Stimulated activated CD4-positive, alpha-beta T cell treated with anti-CD3 and anti-CD28 coated beads, Interleukin-15, amount 100 ng/mL, for 24 hours (primary cell): ENCODE data around the gene UNC93A.
"Not testable (repeated sequence)": the region's sequence is repeated elsewhere in the genome, so short reads cannot be mapped to it uniquely, and the experiment has no call there.

ENCODE experiments used
- DNase-seq: peaks from one replicate; pipeline ENCODE4 v3.0.0-alpha.2; 2020

UNC93A gene

DNA sequence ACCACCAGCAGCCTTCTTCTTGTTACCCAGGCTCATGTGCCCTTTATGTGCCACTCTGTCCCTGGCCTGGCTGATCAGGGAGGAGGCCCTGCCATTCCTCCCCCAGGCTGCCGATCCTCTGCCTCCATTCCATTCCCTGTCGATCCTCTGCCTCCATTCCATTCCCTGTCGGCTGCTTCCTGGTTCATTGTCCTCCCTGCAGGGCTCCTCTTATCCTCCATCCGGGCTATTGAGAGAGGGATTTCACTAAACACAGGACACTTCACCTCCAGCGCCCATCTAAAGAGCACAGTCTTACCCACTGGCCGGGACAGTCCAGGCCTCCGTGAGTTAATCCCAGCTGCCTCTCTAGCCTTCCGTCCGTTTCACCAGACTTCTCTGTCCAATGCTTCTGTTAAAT, 26.1 kb downstream of the UNC93A start:
- no peak for DNase-seq

DNA sequence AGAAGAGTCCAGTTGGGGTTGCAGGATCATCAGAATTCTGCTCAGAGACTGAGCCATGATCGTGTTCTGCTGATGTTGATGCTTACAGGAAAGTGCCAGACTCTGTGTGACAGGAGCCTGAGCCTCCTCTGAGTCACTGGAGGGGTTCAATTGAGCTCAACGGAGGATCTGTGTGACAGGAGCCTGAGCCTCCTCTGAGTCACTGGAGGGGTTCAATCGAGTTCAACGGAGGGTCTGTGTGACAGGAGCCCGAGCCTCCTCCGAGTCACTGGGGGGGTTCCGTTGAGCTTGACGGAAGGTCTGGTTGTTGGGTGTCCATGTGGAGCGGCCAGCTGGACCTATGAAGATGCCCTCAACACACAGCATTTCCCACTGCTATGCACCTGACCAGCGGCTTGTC, 27.2 kb downstream of the UNC93A start:
- DNase-seq: not testable (repeated sequence)

DNA sequence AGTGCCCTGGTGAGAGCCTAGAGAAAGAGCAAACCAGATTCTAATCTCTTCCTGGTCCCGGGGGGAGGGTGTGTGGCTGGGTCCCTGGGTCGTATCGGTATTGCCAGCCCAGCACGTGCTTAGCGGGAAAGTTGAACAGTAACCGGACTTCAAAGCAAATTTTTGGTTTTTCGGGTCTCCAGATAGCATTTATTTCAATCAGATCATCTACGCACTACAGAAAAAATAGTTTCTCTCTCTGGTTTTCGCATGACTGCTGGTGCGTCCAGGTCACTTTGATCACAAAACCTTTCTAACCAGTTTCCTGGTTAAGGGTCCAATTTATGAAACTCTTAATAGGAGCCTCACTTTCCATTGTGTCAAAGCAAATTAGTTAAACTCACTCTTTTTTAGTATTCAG, 27.7 kb downstream of the UNC93A start:
- DNase-seq: not testable (repeated sequence)

DNA sequence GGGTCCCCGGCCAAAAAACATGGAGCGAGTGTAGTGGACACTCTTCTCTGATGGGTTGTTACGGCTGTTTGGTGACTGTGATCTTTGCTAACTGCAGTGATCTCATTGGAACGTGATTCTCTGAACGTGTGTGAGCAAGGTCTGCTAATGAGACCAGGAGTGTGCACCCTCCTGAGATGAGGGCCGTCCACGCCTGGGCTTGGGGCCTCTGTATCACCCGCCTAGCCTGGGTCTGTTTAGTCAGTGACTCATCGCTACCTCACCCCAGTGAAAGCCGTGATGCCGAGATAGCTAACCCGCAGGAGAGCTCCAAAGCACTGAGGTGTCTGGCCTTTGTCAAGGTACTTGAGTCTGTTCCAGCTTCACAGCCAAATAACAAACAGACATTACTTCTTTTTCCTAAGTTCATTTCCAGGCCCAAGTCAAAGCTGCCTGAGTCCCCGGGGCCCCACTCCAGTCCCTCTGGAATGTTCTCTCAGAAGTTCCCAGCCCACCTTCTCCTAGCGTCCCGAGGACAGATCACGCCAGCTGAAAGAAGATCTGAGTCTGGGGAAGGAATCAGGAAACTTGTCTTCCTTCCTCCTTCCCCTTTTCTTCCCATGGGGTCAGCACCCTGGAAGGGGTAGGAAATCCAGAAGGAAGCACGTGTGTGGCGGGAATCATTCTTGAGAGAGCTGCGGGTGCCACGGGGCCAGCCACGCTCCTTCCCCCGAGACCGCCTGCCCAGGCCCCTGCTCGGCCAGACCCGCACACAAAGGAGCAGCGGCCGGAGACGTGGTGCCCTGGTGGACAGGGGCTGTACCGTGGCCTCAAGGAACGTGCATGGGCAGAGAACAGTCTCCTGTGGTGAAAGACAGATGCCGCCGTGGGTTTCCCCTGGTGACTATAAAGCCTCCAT, 29.0 kb downstream of the UNC93A start:
- not testable (repeated sequence) for DNase-seq

DNA sequence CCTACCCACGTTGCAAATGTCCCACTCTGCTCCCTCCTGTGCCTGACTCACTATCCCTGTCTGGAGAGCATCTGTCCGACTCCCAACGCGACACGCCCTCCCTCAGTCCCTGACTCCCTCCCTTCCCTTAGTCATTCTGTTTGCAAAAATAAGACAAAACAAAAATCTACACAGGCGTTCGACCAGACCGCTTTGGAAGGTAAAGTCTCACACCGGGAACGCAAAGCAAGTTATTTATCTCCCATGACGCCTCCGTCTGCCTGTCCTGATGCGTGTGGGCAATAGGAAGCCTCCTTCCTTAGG, 29.6 kb downstream of the UNC93A start:
- DNase-seq: not testable (repeated sequence)

DNA sequence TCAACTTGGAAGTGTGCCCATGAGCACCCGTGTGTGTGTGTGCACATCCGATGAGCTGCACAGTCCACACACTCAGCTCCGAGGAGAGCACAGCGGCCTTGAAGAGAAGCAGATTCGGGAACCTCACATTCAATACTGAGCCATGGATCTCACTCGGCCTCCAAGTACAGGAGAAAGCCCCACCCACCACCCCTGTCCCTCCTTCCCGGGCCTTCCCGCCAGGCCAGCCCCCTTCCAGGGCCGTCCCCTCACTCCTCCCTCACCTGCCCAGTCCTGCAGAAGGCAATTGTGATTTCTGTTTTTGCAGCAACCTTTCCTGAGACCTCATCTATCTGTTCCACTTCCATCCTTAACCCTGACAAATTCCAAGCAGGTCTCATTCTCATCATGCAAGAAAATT, 30.1 kb downstream of the UNC93A start:
- not testable (repeated sequence) for DNase-seq

DNA sequence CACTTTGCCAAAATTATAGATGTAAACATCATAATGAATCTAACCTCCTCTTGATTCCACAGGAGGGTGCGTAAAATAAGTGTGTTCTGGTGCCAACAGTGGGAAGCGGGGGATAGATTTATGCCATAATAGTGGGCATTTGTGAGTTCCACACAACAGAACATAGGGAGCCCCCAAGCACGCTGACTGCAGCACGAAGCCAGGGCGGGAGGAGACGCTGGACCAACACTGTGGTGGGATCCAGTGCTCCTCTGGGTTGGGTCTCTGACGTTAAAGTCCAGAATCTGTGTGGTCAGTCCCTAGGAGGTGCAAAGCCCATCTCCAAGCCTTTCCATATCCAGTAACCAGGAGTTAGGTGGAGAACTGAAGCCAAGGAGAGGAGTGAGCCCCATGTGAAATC, 32.0 kb downstream of the UNC93A start:
- no peak for DNase-seq

DNA sequence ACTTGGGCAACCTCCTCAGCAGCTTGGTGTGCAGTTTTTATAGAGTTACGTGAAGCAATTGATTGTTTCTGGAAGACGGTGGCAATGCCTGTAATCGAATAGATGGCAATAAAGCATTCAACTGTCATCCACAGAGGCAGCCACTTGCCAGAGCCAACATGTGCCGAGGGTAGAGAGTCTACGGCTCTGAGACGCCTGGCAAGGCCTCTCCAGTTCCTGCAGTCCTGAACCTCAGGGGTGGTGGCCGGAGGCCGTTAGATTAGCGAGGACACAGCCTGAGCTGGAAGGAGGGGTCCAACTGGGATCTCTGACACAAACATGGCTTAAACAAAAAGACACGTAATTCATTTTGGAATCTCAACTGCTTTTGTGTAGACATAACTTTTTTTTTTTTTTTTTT, 33.0 kb downstream of the UNC93A start:
- no peak for DNase-seq

DNA sequence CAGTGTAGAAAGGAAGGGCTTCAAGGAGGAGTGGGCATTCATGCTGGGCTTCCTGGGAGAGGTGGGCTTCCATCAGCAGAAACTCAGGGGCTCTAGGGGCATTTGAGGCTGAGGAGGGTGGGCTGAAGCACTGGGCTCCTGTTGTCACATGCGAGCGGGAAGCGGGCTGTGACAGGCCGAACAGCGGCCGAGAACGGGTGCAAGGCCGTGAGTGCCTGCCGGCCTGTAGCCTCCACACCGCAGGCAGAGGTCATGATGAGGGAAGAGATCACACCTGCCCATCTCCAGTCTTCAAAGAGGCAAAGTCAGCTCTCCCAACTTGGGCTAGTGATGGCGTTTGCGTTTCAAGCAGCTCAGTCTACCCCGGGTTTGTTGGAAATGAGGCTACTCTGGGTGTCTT, 34.7 kb downstream of the UNC93A start:
- DNase-seq: no peak

DNA sequence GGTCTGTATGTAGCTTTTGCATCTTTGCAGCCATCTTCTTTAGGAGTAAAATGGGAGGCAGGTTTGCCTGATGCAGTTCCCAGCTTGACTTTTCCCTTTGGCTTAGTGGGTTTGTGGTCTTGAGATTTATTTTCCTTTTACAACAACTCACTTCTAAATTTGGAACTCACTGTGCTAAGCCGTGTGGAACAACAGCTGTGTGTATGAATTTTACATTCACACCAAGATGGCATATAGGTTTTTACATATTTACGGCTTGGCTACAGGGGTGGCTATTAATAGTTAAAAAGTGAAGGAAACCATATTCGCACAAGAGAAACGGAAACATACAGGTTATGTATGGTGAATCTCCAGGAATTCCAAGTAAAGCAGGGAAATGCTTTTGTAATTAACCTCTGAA, 36.3 kb downstream of the UNC93A start:
- no peak for DNase-seq

DNA sequence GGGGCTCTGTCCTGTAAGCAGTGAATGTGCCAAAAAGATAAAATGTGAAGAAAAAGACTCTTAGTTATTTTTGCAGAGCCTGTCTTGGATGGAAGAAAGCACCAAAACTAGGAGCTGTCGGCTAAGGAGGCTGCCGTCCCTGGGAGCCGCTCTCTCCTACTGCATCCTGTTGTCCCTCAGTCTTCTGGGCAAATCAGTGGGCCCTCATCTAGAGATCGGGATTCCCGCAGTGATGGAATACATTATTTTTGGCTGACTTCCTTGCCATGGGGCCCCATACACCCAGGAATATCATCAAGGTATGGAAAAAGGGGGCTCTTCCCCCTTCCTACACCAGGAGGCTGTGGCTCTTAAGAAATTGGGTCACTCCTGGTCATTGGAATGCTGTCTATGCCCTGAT, 37.0 kb downstream of the UNC93A start:
- no peak for DNase-seq

DNA sequence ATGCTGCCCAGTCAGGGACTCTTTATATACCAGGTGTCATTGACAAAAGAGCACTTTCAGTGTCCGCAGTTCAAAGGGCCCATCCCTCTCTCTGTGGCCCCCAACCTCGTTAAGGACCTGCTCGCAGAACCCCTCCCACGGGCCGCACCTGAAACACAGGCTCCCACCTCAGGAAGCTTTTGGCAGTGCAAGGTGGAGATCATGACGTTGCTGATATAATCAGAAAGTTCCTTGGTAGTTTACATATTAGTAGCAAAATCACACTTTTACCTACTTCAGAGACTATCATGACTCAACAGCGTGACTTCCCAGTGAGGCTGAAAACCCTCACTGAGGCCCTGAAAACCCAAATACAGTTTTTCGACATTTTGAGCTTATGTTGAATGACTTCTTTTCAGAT, 37.9 kb downstream of the UNC93A start:
- peak; percentile 48 for DNase-seq

DNA sequence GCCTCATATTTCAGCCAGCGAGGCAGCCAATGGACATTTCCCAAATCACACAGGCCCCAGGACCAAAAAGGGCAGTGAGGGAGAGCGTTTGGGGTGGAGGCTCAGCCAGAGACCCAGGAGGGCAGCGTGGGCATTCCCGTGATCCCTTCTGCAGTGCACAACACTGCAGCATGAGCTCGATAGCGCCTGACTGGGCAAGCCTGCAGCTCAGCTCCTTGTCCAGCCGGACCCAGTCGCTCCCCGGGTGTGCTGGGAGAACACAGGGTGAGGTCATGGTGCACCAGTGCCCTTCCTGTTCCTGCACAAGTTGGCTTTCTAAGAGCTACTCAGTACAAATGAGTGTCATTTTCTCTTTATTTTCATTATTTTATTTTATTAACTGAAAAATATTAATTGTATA, 39.6 kb downstream of the UNC93A start:
- DNase-seq: no peak

DNA sequence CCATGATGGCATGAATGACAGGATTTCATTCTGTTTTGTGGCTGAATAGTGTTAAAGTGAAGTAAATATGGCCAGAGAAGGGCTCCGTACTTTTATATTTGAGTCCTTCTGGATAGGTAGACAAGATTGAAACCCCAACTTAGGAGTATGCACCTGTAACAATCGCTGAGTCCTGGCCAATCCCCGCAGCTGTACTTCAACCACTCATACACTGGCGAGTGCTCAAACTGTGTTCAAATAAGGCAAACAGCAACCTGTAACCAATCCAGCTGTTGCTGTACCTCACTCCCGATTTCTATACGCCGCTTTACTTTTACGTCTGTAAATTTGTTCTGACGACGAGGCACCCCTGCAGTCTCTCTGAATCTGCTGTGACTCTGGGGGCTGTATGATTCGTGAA, 40.5 kb downstream of the UNC93A start:
- no peak for DNase-seq

DNA sequence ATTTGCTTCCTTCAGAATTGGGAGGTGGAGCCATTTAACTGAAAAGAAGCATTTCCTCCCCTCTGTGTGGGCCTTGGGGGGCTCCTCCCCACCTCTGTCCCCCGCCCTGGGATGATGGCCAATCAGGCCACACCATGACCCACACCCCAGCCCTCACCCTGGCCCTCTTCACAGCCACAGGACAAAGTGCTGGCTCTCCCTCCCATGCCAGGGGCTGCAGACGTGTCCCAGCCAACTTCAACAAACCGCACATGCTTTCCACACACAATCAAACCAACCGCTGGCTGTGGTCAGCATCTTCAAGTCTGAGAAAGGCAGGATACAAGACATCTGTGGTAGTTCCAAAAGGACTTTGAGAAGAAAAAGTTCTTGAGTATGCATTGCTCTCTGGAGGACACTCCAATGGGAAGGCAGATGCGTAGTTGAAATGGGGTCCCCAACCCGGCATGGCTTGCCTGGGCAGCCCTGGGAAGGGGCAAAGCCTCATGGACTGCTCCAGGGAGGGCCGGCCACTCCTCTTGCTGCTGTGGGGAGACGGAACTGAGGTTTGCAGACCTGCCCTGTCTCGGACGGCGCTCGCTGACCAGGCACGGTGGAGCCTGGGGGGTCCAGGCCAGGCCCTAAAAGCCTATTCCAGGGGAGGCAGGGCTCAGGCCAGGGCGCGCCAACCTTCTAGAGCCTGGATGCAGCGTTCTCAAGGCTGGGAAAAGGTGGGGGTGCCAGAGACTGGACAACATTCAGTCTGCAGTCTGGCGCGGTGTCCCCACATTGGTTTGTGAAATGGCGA, 45.9 kb downstream of the UNC93A start:
- no peak for DNase-seq

DNA sequence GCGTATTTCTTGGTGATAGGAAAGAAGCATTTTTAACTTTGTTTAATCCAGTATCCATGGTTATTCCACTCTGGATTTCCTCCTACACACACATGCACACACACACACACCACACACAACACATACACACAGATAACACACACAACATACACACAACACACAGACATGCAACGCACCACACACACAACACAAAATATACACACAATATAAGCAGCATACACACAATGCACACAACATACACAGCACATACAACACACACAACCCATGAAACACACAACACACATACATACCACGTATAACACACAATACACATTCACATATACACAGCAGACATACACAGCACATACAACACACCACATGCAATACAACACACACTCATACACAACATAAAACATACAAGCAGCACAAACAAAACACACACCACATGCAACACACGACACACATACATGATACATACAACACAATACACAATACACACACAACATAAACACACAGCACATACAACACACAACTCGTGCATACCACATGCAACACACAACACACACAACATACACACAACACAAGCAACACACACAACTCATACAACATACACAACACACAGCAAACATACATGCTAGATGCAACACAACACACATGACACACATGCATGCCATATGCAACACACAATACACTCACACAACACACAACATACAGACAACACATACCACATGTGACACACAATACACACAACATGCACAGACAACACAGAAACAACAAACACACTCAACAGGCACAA, 46.7 kb downstream of the UNC93A start:
- no peak for DNase-seq

DNA sequence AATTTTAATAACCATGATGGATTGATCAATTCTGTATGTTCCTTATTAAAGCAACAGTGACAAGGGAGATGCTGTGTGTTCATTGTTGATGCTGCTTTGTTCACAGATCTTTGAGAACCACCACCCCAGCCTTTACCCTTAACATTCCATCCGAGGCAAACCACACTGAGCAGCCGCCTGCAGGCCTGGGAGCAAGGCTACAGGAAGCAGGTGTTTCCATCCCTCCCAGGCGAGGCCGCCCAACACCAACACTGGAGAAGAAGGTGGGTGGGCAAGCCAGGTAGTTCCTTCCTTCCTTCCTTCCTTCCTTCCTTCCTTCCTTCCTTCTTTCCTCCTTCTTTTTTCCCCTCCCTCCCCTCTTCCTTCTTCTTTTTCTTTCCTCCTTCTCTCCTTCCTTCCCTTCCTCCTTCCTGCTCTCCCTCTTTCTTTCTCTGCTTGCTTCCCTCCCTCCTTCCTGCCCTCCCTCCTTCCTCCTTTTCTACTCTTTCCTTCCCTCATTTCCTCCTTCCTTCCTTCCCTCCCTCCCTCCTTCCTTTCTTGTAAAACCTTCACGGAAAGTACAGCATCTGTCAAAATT, 47.5 kb downstream of the UNC93A start:
- DNase-seq: no peak

DNA sequence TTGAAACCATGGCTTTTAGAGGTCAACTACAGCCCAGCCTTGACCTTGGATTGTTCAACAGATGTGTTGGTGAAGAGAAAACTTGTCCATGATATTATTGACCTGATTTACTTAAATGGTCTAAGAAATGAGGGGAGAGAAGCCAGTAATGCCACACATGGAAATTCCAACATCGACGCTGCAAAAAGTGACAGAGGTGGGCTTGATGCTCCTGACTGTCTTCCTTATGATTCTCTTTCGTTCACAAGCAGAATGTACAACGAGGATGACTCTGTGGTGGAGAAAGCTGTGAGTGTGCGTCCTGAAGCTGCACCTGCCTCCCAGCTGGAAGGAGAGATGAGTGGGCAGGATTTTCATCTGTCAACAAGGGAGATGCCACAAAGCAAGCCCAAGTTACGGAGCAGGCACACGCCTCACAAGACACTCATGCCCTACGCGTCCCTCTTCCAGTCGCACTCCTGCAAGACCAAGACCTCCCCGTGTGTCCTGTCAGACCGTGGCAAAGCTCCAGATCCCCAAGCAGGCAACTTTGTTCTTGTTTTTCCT, 50.0 kb downstream of the UNC93A start:
- no peak for DNase-seq

DNA sequence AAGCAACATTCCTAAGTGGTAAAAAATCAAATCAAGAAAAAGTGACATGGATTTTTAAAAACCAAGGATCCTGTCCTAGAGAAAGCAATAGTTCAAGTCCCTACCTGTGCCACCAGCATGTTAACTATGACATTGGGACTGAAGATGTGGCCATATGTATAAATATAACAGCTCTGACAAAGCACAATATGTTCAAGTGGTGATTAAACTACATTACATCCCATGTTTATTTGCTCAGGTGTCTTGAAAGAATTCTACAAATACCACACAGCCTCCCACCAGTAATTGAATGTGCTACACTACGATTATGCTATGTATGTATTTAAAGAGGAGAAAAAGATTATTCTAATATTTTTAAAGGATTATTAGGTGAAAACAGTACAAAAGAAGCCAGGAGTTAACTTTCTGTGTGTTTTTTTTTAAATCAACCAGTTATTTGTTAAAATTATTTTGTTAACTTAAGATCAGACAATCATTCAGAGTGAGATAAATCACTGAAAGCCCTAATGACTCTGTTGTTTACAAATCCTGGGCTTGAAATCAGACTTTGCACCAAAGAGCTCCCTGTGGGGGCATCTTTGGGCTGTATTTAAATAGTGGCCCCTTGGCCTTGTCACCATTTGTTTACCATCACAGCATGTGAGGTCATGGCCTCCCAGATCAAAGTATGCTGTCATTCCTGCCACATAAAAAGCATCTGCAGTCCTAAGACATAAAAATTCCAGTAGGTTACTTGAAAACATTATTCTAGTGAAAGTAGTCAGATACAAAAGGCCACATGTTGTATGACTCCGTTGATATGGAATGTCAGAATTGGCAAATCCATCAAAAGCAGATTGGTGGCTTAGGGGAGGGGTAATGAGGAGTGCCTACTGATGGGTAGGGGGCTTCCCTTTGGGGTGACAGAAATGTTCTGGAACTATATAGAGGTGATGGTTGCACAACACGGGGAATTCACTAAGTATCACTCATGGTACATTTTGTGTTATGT, 50.8 kb downstream of the UNC93A start:
- DNase-seq: no peak

DNA sequence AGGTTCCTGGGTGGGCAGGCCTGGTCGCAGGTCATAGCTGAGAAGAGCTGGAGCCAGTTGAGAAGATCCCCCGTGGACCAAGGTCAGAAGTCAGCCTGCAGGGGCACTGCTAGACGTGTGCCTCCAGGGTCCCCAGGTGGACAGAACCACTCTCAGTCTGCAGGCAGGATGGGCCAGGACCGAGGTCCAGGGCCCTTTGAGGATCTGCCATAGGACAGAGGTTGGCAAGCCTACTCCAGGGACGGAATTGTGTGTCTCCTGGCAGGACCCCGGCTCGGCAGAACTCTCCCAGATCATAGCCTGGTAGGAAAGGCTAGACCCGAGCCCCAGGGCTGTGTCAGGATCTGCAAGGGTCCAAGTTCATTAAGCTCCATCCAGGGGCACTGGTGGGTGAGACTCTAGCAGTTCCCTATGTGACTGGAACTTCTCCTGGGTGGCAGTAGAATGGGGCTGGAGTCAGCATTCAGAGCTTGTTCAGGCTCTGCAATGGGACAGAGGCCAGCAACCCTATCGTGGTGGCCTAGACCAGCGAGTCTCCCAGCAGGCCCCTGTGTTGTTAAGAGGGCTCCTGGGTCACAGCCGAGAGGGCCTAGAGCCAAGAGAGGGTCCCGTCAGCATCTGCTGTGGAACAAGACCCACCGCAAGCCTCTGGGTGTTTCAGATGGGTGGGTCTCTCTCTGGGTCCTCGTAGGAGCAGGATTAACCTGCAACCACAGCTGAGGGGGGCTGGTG, 51.9 kb downstream of the UNC93A start:
- DNase-seq: no peak

DNA sequence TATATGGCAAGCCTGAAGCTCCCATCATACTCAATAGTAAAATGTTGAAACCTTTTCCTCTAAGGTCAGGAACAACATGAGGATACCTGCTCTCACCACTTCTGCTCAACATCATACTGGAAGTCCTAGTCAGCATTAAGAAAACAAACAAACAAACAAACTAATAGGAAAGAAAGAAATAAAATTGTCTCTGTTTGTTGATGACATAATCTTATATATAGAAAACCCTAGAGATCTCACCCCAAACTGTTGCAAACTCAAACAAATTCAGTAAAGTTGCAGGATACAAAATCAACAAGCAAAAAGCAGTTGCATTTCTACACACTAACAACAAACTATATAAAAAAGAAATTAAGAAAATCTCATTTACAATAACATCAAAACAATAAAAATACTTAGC, 54.2 kb downstream of the UNC93A start:
- DNase-seq: no peak
